ENCODE results near the gene TMEM117.

The TMEM117 gene

DNA sequence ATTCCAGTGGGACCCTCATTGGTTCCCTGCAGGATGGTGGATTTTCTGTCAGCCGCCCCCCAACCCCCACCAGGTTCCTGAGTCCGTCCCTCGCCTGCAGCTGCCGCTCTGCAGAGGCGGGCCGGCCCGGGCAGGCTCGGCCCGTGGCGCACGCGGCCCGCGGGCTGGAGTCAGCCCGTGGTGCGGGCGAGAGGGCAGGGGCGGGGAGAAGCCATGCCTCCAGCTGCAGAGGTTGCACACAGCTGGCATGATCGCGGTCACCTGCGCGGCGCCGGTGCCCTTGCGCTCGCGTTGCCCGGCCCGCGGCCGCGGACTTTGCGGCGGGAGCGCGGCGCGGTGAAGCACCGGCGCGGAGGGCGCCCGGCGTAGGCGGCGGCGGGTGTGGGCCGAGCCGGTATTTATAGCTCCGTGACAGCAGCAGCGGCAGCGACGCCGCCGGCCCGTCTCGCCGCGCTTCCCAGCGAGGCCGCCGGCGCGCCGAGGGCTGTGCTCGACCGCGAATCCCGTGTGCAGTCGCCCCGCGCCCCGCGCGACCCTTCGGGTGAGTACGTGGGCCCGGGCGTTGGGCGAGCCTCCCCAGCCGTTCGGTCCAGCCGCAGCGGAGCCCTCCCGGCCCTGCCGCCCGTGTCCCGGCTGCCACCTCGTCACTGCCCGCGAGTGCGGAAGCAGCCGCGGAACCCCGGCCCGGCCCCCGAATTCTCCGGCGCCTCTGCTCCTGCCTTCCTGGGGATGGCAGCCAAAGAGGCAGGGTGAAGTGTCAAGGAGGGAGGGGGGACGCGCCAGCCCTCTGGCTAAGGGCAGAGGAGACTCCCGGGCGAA, at the start of gene TMEM117:
Gene TMEM117 (plus strand): TSS at position 426 of the 819 bp plus-strand sequence.
- Histone ChIP-seq H3K4me1 (ENCODE audit: control insufficient read depth, insufficient read depth, low read length) (peaks cover 9% of the 10 kb centered on the region), H3K27me3 (ENCODE audit: control insufficient read depth, insufficient read depth, low read length) (no peaks in the 10 kb centered on the region), H3K9ac (ENCODE audit: low read length) (peak within 1 kb of the TSS; percentile 75), H3K4me3 (ENCODE audit: low read length) (peak within 1 kb of the TSS; percentile 89), H3K36me3 (ENCODE audit: control insufficient read depth, insufficient read depth, low read length) (no peaks in the 10 kb centered on the region), H3K27ac (ENCODE audit: low read depth, low read length) (peak within 1 kb of the TSS; percentile 93)

DNA sequence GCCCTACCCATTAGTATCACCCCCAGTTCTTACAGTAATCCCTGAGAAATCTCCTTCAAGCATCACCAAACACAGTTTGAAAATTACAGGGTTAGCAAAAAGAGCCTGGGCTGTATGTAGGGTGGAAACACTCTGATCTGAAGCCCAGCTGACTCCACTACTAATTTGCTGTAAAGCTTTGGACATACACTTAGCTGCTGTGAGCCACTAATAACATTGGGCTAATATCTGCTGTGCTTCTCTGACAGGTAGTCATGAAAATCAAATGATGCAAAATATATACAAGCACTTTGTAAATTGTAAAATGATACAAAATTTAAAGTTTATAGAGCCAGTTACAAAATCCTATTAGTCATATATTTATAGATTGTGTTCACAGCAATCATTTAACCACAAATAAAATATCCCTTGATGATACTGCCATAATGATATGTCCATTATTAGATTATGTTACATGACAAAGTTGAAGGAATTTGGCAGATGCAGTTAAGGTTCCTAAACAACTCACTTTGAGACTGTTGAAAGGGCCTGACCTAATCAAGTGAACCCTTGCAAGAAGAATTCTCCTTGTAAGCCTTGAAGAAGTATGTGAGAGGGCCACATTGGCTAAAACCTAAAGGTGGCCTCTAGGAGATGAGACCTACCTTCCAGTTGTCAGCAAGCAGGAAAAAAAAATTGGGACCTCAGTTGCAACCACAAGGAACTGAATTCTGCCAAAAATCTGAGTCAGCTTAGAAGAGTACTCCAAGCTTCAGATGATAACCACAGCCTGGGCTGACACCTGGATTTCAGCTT, 48.8 kb upstream of the TMEM117 start:
- H3K36me3 ChIP-seq (ENCODE audit: control insufficient read depth, insufficient read depth, low read length): peaks cover 15% of the 10 kb centered on the region
- no peaks in the 10 kb centered on the region for H3K27me3 ChIP-seq (ENCODE audit: control insufficient read depth, insufficient read depth, low read length)
- H3K4me1 ChIP-seq (ENCODE audit: control insufficient read depth, insufficient read depth, low read length): no peaks in the 10 kb centered on the region
- H3K27ac ChIP-seq (ENCODE audit: low read depth, low read length): no peak overlapping the region
- no peak overlapping the region for H3K9ac ChIP-seq (ENCODE audit: low read length)
- no peak overlapping the region for H3K4me3 ChIP-seq (ENCODE audit: low read length)

DNA sequence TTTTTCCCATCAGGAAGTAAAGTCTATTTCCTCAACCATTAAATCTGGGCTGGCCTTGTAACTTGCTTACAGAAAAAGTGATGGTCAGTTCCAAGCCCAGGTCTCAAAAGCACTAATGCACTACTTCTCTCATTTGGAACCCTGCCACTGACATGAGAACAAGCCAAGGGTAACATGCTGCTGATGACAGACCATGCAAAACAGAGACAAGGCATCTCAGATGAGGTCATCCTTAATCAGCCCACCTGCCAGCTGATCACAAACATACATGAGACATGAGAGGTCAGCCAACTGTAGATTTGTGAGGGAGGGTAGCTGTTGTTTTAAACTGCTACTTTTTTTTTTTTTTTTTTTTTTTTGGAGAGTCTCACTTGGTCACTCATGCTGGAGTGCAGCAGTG, 45.9 kb upstream of the TMEM117 start:
- H3K36me3 ChIP-seq (ENCODE audit: control insufficient read depth, insufficient read depth, low read length): peaks cover 7% of the 10 kb centered on the region
- no peaks in the 10 kb centered on the region for H3K4me1 ChIP-seq (ENCODE audit: control insufficient read depth, insufficient read depth, low read length)
- no peak overlapping the region for H3K9ac ChIP-seq (ENCODE audit: low read length)
- no peak overlapping the region for H3K27ac ChIP-seq (ENCODE audit: low read depth, low read length)
- H3K4me3 ChIP-seq (ENCODE audit: low read length): no peak overlapping the region
- no peaks in the 10 kb centered on the region for H3K27me3 ChIP-seq (ENCODE audit: control insufficient read depth, insufficient read depth, low read length)

DNA sequence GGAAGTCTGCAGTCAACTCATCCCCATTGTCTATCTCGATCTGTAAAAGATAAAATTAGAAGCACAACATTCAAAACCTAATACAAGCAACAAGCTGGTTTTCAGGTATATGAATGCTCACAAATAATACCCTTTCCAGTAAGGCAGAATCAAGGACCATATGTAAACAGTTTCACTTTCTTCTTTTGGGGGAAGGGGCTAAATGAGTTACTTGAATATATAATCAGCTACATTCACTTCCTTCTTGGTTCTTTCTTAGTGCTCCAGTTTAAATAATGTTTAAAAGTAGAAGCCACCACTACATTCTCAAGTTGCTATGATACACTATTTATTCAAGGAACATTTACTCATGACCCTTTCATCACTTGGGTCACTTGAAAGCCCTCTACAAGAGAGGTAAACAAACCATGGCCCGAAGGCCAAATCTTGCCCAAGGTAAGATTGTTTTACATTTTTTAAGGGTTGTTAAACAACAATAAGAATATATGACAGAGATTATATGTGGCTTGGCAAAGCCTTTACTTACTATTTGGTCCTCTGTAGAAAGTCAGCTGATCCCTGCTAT, 40.1 kb upstream of the TMEM117 start:
- H3K4me3 ChIP-seq (ENCODE audit: low read length): no peak overlapping the region
- H3K36me3 ChIP-seq (ENCODE audit: control insufficient read depth, insufficient read depth, low read length): peaks cover 6% of the 10 kb centered on the region
- no peak overlapping the region for H3K27ac ChIP-seq (ENCODE audit: low read depth, low read length)
- no peaks in the 10 kb centered on the region for H3K4me1 ChIP-seq (ENCODE audit: control insufficient read depth, insufficient read depth, low read length)
- no peaks in the 10 kb centered on the region for H3K27me3 ChIP-seq (ENCODE audit: control insufficient read depth, insufficient read depth, low read length)
- no peak overlapping the region for H3K9ac ChIP-seq (ENCODE audit: low read length)

DNA sequence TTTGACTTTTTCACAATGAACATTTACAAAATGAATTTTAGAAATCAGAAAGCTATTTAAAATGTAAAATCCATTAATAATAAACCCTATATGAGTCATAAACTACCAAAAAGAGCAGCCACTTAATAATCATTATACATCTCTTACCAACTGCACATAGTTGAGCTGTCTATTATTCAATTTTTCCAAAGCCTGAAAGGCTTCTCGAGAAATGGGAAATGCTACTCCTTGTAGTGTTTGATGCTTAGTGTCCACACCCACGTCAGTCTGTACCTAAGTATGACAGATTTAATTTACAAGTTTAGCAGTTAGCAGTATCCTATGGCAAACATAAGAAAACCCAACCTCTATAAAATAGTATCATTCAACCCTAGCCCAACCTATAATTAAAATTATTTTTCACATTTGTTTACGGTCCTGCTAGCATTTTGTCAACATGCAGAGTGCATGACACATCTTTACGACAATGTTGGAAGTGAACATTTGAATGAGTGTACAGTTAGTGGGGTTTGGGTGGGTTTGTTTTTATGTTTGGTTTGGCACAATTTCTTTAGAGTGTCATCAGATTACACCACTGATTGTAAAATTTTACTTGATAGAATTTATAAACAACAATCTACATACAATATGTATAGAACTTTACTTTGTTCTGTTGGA, 38.2 kb upstream of the TMEM117 start:
- H3K4me3 ChIP-seq (ENCODE audit: low read length): no peak overlapping the region
- no peak overlapping the region for H3K27ac ChIP-seq (ENCODE audit: low read depth, low read length)
- H3K27me3 ChIP-seq (ENCODE audit: control insufficient read depth, insufficient read depth, low read length): no peaks in the 10 kb centered on the region
- peaks cover 7% of the 10 kb centered on the region for H3K36me3 ChIP-seq (ENCODE audit: control insufficient read depth, insufficient read depth, low read length)
- no peaks in the 10 kb centered on the region for H3K4me1 ChIP-seq (ENCODE audit: control insufficient read depth, insufficient read depth, low read length)
- H3K9ac ChIP-seq (ENCODE audit: low read length): no peak overlapping the region

DNA sequence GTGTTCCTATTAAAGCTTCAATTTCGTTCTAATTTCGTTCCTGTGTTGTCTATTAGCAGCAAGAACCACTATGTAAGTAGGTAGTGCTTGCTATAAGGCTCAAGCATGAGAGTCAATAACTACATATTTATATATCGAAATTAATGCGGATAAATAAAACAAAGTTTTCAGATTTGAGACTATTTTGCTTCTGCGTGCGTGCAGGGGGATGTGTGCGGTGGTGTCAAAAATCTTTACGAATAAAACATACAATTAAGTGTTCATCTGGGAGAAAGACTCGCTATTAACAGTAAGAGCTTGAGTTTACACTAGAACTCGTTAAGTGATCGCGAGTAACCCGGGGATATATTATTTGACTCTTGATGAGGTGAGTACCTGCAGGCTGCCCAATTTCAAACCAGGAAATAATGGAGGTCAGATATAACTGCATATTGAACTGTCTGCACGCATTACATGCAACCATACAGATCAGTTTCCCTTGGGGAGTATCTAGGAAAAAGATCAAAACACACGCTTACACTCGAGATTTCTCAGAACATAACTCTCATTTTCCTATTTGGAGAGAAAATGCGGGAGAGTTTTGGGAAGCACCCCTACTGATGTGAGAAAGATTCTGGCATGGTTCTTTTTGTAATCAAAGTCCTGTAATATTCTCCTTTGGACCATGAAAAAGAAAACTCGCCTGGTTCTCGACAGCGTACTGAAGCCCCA, 30.6 kb upstream of the TMEM117 start:
- Histone ChIP-seq H3K4me1 (ENCODE audit: control insufficient read depth, insufficient read depth, low read length) (peaks cover 3% of the 10 kb centered on the region), H3K36me3 (ENCODE audit: control insufficient read depth, insufficient read depth, low read length) (peaks cover 2% of the 10 kb centered on the region), H3K27me3 (ENCODE audit: control insufficient read depth, insufficient read depth, low read length) (no peaks in the 10 kb centered on the region)

DNA sequence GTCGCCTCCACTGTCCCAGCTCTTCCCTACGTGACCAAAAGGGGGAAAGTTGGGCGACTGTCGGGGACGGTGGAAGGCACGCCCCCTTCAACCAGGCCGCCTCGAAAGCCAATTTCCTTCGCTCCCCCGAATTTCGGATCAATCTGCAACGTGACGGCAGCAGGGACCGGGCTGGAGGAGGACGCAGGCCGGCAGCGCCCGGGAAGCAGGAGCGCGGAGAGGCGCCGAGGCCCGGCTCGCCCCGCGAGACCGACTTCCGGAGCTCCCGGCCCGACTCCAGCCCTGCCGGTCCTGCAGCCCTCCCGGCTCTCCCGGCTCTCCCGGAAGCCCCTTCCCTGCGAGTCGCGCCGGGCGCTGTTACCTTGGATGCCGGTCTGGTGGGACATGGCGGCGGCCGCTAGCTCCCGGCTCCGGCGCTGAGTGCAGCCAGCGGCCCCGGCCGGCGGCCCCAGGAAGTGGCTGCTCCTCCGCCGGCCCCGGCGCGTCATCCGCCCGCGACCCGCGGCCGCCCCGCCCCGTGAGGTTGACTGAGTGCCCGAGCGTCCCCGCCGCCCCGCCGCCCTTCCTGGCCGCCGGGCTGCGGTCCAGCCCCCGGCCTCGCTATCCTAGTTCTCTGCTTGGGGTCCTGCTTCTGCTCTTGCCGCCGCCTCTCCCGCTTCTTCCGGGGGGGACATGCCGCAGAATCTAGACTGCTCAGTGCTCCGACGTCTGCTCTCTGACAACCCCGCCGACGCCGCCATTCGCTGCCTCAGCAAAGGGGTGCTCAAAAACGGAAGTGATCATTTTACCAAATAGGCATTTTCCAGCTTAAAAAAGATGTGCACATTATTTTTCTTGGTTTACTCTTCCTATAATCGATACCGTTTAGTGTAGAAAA, 29.8 kb upstream of the TMEM117 start, which contains the start of gene TWF1:
Gene TWF1 (minus strand): TSS at position 458 of the 877 bp plus-strand sequence. CDS start 72 bp downstream, at position 386.
- Histone ChIP-seq H3K36me3 (ENCODE audit: control insufficient read depth, insufficient read depth, low read length) (peaks cover 2% of the 10 kb centered on the region), H3K27ac (ENCODE audit: low read depth, low read length) (peak within 1 kb of the TSS; percentile 99), H3K4me1 (ENCODE audit: control insufficient read depth, insufficient read depth, low read length) (peaks cover 3% of the 10 kb centered on the region), H3K4me3 (ENCODE audit: low read length) (peak within 1 kb of the TSS; percentile 83), H3K9ac (ENCODE audit: low read length) (peak within 1 kb of the TSS; percentile 79), H3K27me3 (ENCODE audit: control insufficient read depth, insufficient read depth, low read length) (no peaks in the 10 kb centered on the region)

More for the DNA sequence above, 30.6 kb upstream of the TMEM117 start:
- Histone ChIP-seq H3K4me3 (ENCODE audit: low read length) (peak overlapping the region; percentile 83), H3K27ac (ENCODE audit: low read depth, low read length) (peak overlapping the region; percentile 99), H3K9ac (ENCODE audit: low read length) (peak overlapping the region; percentile 79)

DNA sequence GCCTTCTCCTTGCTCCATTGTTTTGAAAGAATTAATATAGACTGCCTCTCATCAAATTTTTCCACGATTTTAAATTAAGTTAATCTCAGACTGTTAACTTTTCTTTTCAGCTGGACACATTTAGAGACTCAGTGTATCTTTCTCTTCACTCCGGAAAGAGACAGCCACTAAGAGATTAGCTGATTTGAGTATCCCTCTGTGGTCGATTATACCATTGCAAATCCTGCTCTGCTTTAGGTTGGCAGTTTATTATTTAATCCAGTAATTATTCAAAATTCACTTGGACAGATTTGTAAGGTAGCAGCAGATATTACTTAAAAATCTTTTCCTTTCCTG, 29.2 kb upstream of the TMEM117 start:
- Histone ChIP-seq H3K4me3 (ENCODE audit: low read length) (peak overlapping the region; percentile 74), H3K27me3 (ENCODE audit: control insufficient read depth, insufficient read depth, low read length) (no peaks in the 10 kb centered on the region), H3K36me3 (ENCODE audit: control insufficient read depth, insufficient read depth, low read length) (peaks cover 2% of the 10 kb centered on the region), H3K4me1 (ENCODE audit: control insufficient read depth, insufficient read depth, low read length) (peaks cover 3% of the 10 kb centered on the region), H3K27ac (ENCODE audit: low read depth, low read length) (peak overlapping the region; percentile 99), H3K9ac (ENCODE audit: low read length) (peak overlapping the region; percentile 60)

DNA sequence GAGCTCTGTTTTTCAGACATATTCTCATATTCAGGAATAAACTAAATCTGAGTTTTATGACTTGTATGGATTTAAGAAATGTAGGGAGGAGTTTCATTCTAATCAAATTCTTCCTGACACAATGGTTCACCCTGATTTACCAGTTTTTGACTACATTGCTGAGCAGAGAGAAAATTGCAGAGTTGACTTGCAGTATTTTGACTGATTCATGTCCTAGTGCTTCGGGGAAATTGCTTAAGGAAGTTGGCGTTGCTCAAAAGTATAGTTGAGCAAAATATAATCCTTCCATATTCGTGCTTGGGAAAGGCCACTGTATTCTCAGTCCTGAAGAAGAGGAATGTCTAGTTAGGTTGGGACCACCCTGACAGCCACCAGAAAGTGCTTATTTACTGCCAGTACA, 28.5 kb upstream of the TMEM117 start:
- Histone ChIP-seq H3K4me1 (ENCODE audit: control insufficient read depth, insufficient read depth, low read length) (peaks cover 3% of the 10 kb centered on the region), H3K9ac (ENCODE audit: low read length) (no peak overlapping the region), H3K27ac (ENCODE audit: low read depth, low read length) (no peak overlapping the region), H3K36me3 (ENCODE audit: control insufficient read depth, insufficient read depth, low read length) (no peaks in the 10 kb centered on the region), H3K27me3 (ENCODE audit: control insufficient read depth, insufficient read depth, low read length) (no peaks in the 10 kb centered on the region), H3K4me3 (ENCODE audit: low read length) (no peak overlapping the region)

DNA sequence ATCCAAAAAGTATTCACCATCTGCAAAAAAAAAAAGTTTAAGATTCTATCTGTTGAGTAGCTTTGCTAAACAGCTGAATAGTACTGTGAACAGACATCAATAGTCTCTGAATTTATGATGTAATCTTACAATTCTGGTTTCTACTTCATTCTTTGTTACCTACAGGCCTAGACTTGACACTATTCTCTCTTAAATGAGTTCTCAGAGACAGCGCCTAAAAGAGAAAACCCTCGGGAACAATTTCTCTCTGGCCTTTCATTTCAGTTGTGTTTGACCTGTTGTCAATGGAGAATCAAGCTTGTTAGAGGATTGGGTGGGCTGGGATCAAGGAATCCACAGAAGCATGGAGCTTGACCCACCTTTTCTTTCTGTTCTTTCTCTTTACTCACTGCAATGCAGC, 23.8 kb upstream of the TMEM117 start:
- no peaks in the 10 kb centered on the region for H3K4me1 ChIP-seq (ENCODE audit: control insufficient read depth, insufficient read depth, low read length)
- H3K27me3 ChIP-seq (ENCODE audit: control insufficient read depth, insufficient read depth, low read length): no peaks in the 10 kb centered on the region
- no peak overlapping the region for H3K4me3 ChIP-seq (ENCODE audit: low read length)
- no peak overlapping the region for H3K27ac ChIP-seq (ENCODE audit: low read depth, low read length)
- H3K9ac ChIP-seq (ENCODE audit: low read length): no peak overlapping the region
- H3K36me3 ChIP-seq (ENCODE audit: control insufficient read depth, insufficient read depth, low read length): no peaks in the 10 kb centered on the region

DNA sequence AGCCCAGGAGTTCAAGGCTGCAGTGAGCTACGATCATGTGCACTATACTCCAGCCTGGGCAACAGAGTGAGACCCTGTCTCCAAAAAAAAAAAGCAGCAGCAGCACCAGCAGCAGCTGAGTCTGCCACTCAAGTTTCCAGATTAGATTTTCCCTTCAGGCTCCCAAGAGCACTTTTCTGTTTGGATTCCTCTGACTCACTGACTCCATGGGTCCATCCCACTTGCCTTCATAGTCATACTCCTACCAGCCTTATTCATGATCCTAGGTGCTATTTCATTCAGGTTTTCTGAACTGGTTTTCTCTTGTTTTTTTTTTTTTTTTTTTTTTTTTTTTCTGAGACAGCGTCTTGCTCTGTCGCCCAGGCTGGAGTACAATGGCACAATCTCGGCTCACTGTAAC, 23.0 kb upstream of the TMEM117 start:
- Histone ChIP-seq H3K27me3 (ENCODE audit: control insufficient read depth, insufficient read depth, low read length) (no peaks in the 10 kb centered on the region), H3K9ac (ENCODE audit: low read length) (no peak overlapping the region), H3K27ac (ENCODE audit: low read depth, low read length) (no peak overlapping the region), H3K4me1 (ENCODE audit: control insufficient read depth, insufficient read depth, low read length) (no peaks in the 10 kb centered on the region), H3K4me3 (ENCODE audit: low read length) (no peak overlapping the region), H3K36me3 (ENCODE audit: control insufficient read depth, insufficient read depth, low read length) (no peaks in the 10 kb centered on the region)
